Activated CD8-positive, alpha-beta T cell treated with anti-CD3 and anti-CD28 coated beads for 36 hours (primary cell): ENCODE results near the gene RUVBL1. TPM values are rescaled to one million over a fixed set of nuclear protein-coding genes. Genes with fewer than 3 reads are reported as not detected.

Experiments used
- ATAC-seq: fragments of 200-7000 bp; cut with Tn5 transposase; one replicate; pipeline ENCODE4 v1.10.0; 2021; ENCODE audit warnings: mild to moderate bottlenecking, moderate library complexity
- CTCF ChIA-PET: fragments of 350-600 bp; sonication (Branson Sonifier 250); formaldehyde crosslinking; loops from one replicate; lab custom pipeline; 2021; ENCODE audit warnings: antibody characterized with exemption; lab: Charles Lee
- POLR2A ChIA-PET: fragments of 350-600 bp; sonication (Branson Sonifier 250); formaldehyde crosslinking; loops from one replicate; lab custom pipeline; 2021; ENCODE audit warnings: antibody characterized with exemption; lab: Charles Lee
- DNase-seq: peaks from one replicate; pipeline ENCODE4 v3.0.0-alpha.2; 2020
- H3K27ac Mint-ChIP-seq: one replicate; pipeline ENCODE4 v1.8.0; 2021; ENCODE audit warnings: mild to moderate bottlenecking, mixed read lengths
- H3K27me3 Mint-ChIP-seq: one replicate; pipeline ENCODE4 v1.8.0; 2021; ENCODE audit warnings: mixed read lengths
- H3K36me3 Mint-ChIP-seq: one replicate; pipeline ENCODE4 v1.8.0; 2021; ENCODE audit warnings: low read depth, mixed read lengths
- H3K4me1 Mint-ChIP-seq: one replicate; pipeline ENCODE4 v1.8.0; 2021; ENCODE audit warnings: low read depth, mixed read lengths
- H3K4me3 Mint-ChIP-seq: one replicate; pipeline ENCODE4 v1.8.0; 2021; ENCODE audit warnings: mild to moderate bottlenecking, moderate library complexity, mixed read lengths
- H3K9me3 Mint-ChIP-seq: one replicate; pipeline ENCODE4 v1.8.0; 2021; ENCODE audit warnings: mixed read lengths
- CTCF ChIP-seq: fragments of 200-600 bp; IDR thresholded peaks from one replicate; pipeline ENCODE4 v1.8.0; 2022; ENCODE audit warnings: antibody characterized with exemption, mild to moderate bottlenecking
- intact Hi-C: fragments of 100-400 bp; cut with micrococcal nuclease; formaldehyde crosslinking; loops from one replicate; pipeline ENCODE4 v1.10.0; 2022
- total RNA-seq, 2 experiments: library from RNA; stranded (reverse); gene quantifications; one replicate each; pipeline ENCODE4 v1.2.3, GENCODE V29; 2021

RUVBL1 gene
- total RNA-seq, 2 experiments from 2014 or later: 99.0 to 99.5 TPM

GRCh38 chr3:128100161-128100560 is 23.5 kb downstream of the RUVBL1 start:
- Mint-ChIP-seq H3K27me3 (no peaks in the 10 kb centered on the region), H3K27ac (no peak overlapping the region), H3K36me3 (peaks cover 53% of the 10 kb centered on the region), H3K9me3 (no peaks in the 10 kb centered on the region), H3K4me1 (peaks cover 3% of the 10 kb centered on the region), H3K4me3 (no peak overlapping the region)
- ATAC-seq: no peak
- no peak for DNase-seq
- POLR2A ChIA-PET: interaction anchor here (1.3 to 1.7 kb wide), 2 partner anchors 17 to 43 kb away, joined by 3 to 5 read pairs; no protein-coding TSS in a partner anchor
- no peak for TF ChIP-seq CTCF
- intact Hi-C loops: no loop called here
- CTCF ChIA-PET: interaction anchor here (1.0 to 3.9 kb wide), 4 partner anchors 23 to 222 kb away, joined by 3 to 21 read pairs (median 6); partner anchors contain the start of gene RUVBL1

- POLR2A ChIA-PET: no interaction called here
- Mint-ChIP-seq H3K27ac (no peak overlapping the region), H3K27me3 (no peaks in the 10 kb centered on the region), H3K9me3 (no peaks in the 10 kb centered on the region), H3K4me1 (peaks cover 11% of the 10 kb centered on the region), H3K4me3 (no peak overlapping the region), H3K36me3 (peaks cover 55% of the 10 kb centered on the region)
- intact Hi-C loops: no loop called here
- TF ChIP-seq CTCF: no peak
- ATAC-seq (no peak), DNase-seq (no peak)
- CTCF ChIA-PET: interaction anchor here (1.3 to 3.9 kb wide), 5 partner anchors 11 to 224 kb away, joined by 3 to 21 read pairs (median 7); partner anchors contain the start of gene RUVBL1
Observed at GRCh38 chr3:128098234-128098633, 25.4 kb downstream of the RUVBL1 start.

- peak; percentile 70 for TF ChIP-seq CTCF
- Mint-ChIP-seq H3K36me3 (peaks cover 47% of the 10 kb centered on the region), H3K4me1 (peaks cover 11% of the 10 kb centered on the region), H3K27ac (peak overlapping the region; percentile 5), H3K27me3 (no peaks in the 10 kb centered on the region), H3K4me3 (no peak overlapping the region), H3K9me3 (no peaks in the 10 kb centered on the region)
- DNase-seq: peak; percentile 86
- POLR2A ChIA-PET: no interaction called here
- CTCF ChIA-PET: interaction anchor here (0.9 to 6.0 kb wide), 25 partner anchors 9 to 513 kb away, joined by 3 to 56 read pairs (median 5); partner anchors contain the start of gene RUVBL1
- ATAC-seq: peak; percentile 99
- intact Hi-C loops: no loop called here
Observed at GRCh38 chr3:128095222-128095703, 28.3 kb downstream of the RUVBL1 start.

- no peak for DNase-seq
- Mint-ChIP-seq H3K9me3 (no peaks in the 10 kb centered on the region), H3K27ac (peak overlapping the region; percentile 5), H3K36me3 (peaks cover 45% of the 10 kb centered on the region), H3K4me3 (no peak overlapping the region), H3K27me3 (no peaks in the 10 kb centered on the region), H3K4me1 (peaks cover 11% of the 10 kb centered on the region)
- ChIA-PET POLR2A (no interaction called here), CTCF (interaction anchor here (0.9 to 6.0 kb wide), 23 partner anchors 8 to 514 kb away, joined by 3 to 56 read pairs (median 5); partner anchors contain the start of gene RUVBL1)
- ATAC-seq: peak; percentile 68
- TF ChIP-seq CTCF: no peak
- intact Hi-C loops: no loop called here
Observed at GRCh38 chr3:128094295-128095151, 29.1 kb downstream of the RUVBL1 start.

- peaks cover 11% of the 10 kb centered on the region for H3K4me1 Mint-ChIP-seq
- H3K9me3 Mint-ChIP-seq: no peaks in the 10 kb centered on the region
- H3K27me3 Mint-ChIP-seq: no peaks in the 10 kb centered on the region
- H3K36me3 Mint-ChIP-seq: peaks cover 40% of the 10 kb centered on the region
- ATAC-seq (no peak), DNase-seq (no peak)
- no peak for TF ChIP-seq CTCF
- H3K4me3 Mint-ChIP-seq: no peak overlapping the region
- ChIA-PET POLR2A (no interaction called here), CTCF (interaction anchor here (0.6 to 6.0 kb wide), 3 partner anchors 20 to 42 kb away, joined by 3 to 56 read pairs (median 3); no protein-coding TSS in a partner anchor)
- no peak overlapping the region for H3K27ac Mint-ChIP-seq
- intact Hi-C loops: no loop called here
Observed at GRCh38 chr3:128091586-128091985, 32.0 kb downstream of the RUVBL1 start.
